Stimulated activated CD8-positive, alpha-beta memory T cell treated with anti-CD3 and anti-CD28 coated beads, Interleukin-12 subunit alpha, Interleukin-12 subunit beta, amount 100 ng/mL, for 24 hours (primary cell): Measurements from ENCODE around the gene CAMTA1.

Experiments used
- DNase-seq: peaks from one replicate; pipeline ENCODE4 v3.0.0-alpha.2; 2020; ENCODE audit errors: extremely low read depth

The CAMTA1 gene

GRCh38 chr1:7810395-7810794 lies 1025.1 kb downstream of the CAMTA1 start:
- no peak for DNase-seq

- DNase-seq, result no peak
Observed at GRCh38 chr1:7811476-7811875, 1026.2 kb downstream of the CAMTA1 start.

GRCh38 chr1:7813677-7814373 lies 1028.6 kb downstream of the CAMTA1 start:
- no peak for DNase-seq
